HCT116 (cell line): Measurements from ENCODE around the gene AVP. TPM values are rescaled to one million over a fixed set of nuclear protein-coding genes. Genes with fewer than 3 reads are reported as not detected.

ENCODE experiments used
- ATAC-seq: fragments of 200-7000 bp; cut with Tn5 transposase; 2 replicates; pipeline ENCODE4 v1.9.1; 2020; ENCODE audit warnings: mild to moderate bottlenecking, moderate library complexity
- BruUV-seq: library from RNA; stranded (reverse); fragments of 400-500 nt; replicated peaks from 2 replicates; lab custom pipeline; 2021; lab: Mats Ljungman, UMichigan
- CTCF ChIA-PET: fragments of 300-600 bp; sonication (Branson Sonifier 250); formaldehyde crosslinking; loops from one replicate; lab custom pipeline; 2021; ENCODE audit warnings: antibody characterized with exemption; lab: Charles Lee
- POLR2A ChIA-PET: fragments of 300-600, 350-600 bp; sonication (Branson Sonifier 250); formaldehyde crosslinking; loops from one replicate; lab custom pipeline; 2021; ENCODE audit warnings: antibody characterized with exemption; lab: Charles Lee
- RAD21 ChIA-PET, 2 experiments: fragments of 300-600 bp; sonication (Branson Sonifier 250); formaldehyde crosslinking; loops; one replicate each; lab custom pipeline; 2023; ENCODE audit warnings: low total read pairs in 2 of 2; ENCODE audit not compliant: uncharacterized antibody in 2 of 2, unreplicated experiment in 2 of 2, low non-redundant PET in 1 of 2; lab: Charles Lee
- DNase-seq: peaks from one replicate; pipeline ENCODE4 v3.0.0-alpha.2; 2010; ENCODE audit warnings: low read depth, low spot score
- H2AFZ ChIP-seq: fragments of 200-600 bp; shearing (Covaris generic), sonication (generic); 2 replicates; pipeline ENCODE4 v1.6.1; 2017; ENCODE audit warnings: low read depth, mixed run types, mixed read lengths, antibody characterized with exemption, low read length; ENCODE audit not compliant: poor library complexity, severe bottlenecking
- H3K27ac ChIP-seq: 2 replicates; pipeline ENCODE4 v1.5.1; 2012; ENCODE audit warnings: low read depth, low read length
- H3K27me3 ChIP-seq: fragments of 200-600 bp; sonication (generic); 2 replicates; pipeline ENCODE4 v1.6.1; 2016; ENCODE audit warnings: mixed run types, low read length, mixed read lengths; ENCODE audit not compliant: insufficient read depth
- H3K36me3 ChIP-seq, 2 experiments: fragments of 200-500 bp in 1 of 2; fragments of 200-600 bp in 1 of 2; sonication (Bioruptor generic) in 1 of 2; sonication (generic) in 1 of 2; 2 replicates each; pipeline versions ENCODE4 v1.5.1 to v1.6.1; 2014 to 2016; ENCODE audit warnings: low read length in 2 of 2, inconsistent platforms in 1 of 2, mixed read lengths in 1 of 2, mixed run types in 1 of 2; ENCODE audit not compliant: insufficient read depth in 2 of 2, control insufficient read depth in 1 of 2
- H3K4me1 ChIP-seq, 2 experiments: fragments of 200-600 bp in 1 of 2; sonication (generic) in 1 of 2; 2 replicates each; pipeline versions ENCODE4 v1.5.1 to v1.6.1; 2012 to 2017; ENCODE audit warnings: low read length in 2 of 2, inconsistent platforms in 1 of 2, mild to moderate bottlenecking in 1 of 2, mixed read lengths in 1 of 2, mixed run types in 1 of 2, moderate library complexity in 1 of 2; ENCODE audit not compliant: insufficient read depth in 2 of 2, control insufficient read depth in 1 of 2
- H3K4me2 ChIP-seq: fragments of 200-600 bp; sonication (generic); 2 replicates; pipeline ENCODE4 v1.6.1; 2017; ENCODE audit warnings: mixed run types, low read length, mixed read lengths
- H3K4me3 ChIP-seq, 2 experiments: fragments of 200-600 bp in 1 of 2; sonication (generic) in 1 of 2; replicated peaks in 1 of 2; 2 replicates each; pipeline ENCODE4 v1.5.1; 2011 to 2016; ENCODE audit warnings: low read length in 2 of 2, control low read depth in 1 of 2, low read depth in 1 of 2, mild to moderate bottlenecking in 1 of 2, mixed read lengths in 1 of 2, mixed run types in 1 of 2
- H3K79me2 ChIP-seq: fragments of 200-600 bp; sonication (generic); 2 replicates; pipeline ENCODE4 v1.6.1; 2017; ENCODE audit warnings: mild to moderate bottlenecking, mixed run types, low read length, moderate library complexity, mixed read lengths; ENCODE audit not compliant: insufficient read depth
- H3K9ac ChIP-seq: fragments of 200-600 bp; sonication (generic); 2 replicates; pipeline ENCODE4 v1.6.1; 2016; ENCODE audit warnings: low read length, mixed read lengths
- H3K9me2 ChIP-seq: fragments of 200-600 bp; sonication (generic), shearing (Covaris generic); 2 replicates; pipeline ENCODE4 v1.6.1; 2017; ENCODE audit warnings: mixed run types, mild to moderate bottlenecking, moderate library complexity; ENCODE audit not compliant: insufficient read depth
- H3K9me3 ChIP-seq, 2 experiments: fragments of 200-500 bp in 1 of 2; fragments of 200-600 bp in 1 of 2; sonication (Bioruptor generic) in 1 of 2; sonication (generic) in 1 of 2; 2 replicates each; pipeline ENCODE4 v1.6.1; 2014 to 2017; ENCODE audit warnings: low read length in 2 of 2, mixed read lengths in 2 of 2, inconsistent platforms in 1 of 2, low read depth in 1 of 2, mild to moderate bottlenecking in 1 of 2, mixed run types in 1 of 2, moderate library complexity in 1 of 2; ENCODE audit not compliant: control insufficient read depth in 1 of 2, insufficient read depth in 1 of 2
- H4K20me1 ChIP-seq: fragments of 200-600 bp; sonication (generic), shearing (Covaris generic); 2 replicates; pipeline ENCODE4 v1.6.1; 2017; ENCODE audit warnings: mixed run types, mild to moderate bottlenecking, moderate library complexity; ENCODE audit not compliant: insufficient read depth
- CBX3 ChIP-seq: IDR thresholded peaks from 2 replicates; pipeline ENCODE4 v1.6.1; 2012; ENCODE audit warnings: low read depth
- EGR1 ChIP-seq: IDR thresholded peaks from 2 replicates; pipeline ENCODE4 v1.6.1; 2012; ENCODE audit warnings: low read depth
- EZH2 ChIP-seq: fragments of 200-600 bp; sonication (generic); IDR thresholded peaks from 2 replicates; pipeline ENCODE4 v1.6.1; 2017; ENCODE audit warnings: antibody characterized with exemption, mixed run types
- EZH2phosphoT487 ChIP-seq: fragments of 200-600 bp; IDR thresholded peaks from 2 replicates; pipeline ENCODE4 v1.6.1; 2018; ENCODE audit warnings: antibody characterized with exemption, borderline replicate concordance
- JUND ChIP-seq: IDR thresholded peaks from 2 replicates; pipeline ENCODE4 v1.6.1; 2012
- POLR2AphosphoS5 ChIP-seq: IDR thresholded peaks from 2 replicates; pipeline ENCODE4 v1.6.1; 2011; ENCODE audit warnings: mild to moderate bottlenecking, low read depth, low read length, moderate library complexity
- RAD21 ChIP-seq: IDR thresholded peaks from 2 replicates; pipeline ENCODE4 v1.6.1; 2012; ENCODE audit warnings: low read depth, mild to moderate bottlenecking
- SIN3A ChIP-seq: IDR thresholded peaks from 2 replicates; pipeline ENCODE4 v1.6.1; 2012; ENCODE audit warnings: low read depth
- SRF ChIP-seq: IDR thresholded peaks from 2 replicates; pipeline ENCODE4 v1.6.1; 2012; ENCODE audit warnings: low read depth
- TCF7L2 ChIP-seq: IDR thresholded peaks from 2 replicates; pipeline ENCODE4 v1.7.0; 2011; ENCODE audit warnings: borderline replicate concordance, inconsistent platforms; ENCODE audit not compliant: insufficient read depth, insufficient read length; ENCODE audit errors: extremely low read depth
- YY1 ChIP-seq: IDR thresholded peaks from 2 replicates; pipeline ENCODE4 v1.6.1; 2011; ENCODE audit warnings: low read length, low read depth, moderate library complexity, mild to moderate bottlenecking; ENCODE audit not compliant: insufficient replicate concordance; ENCODE audit errors: extremely low read depth
- ZFX ChIP-seq: fragments of 450-650 bp; IDR thresholded peaks from 2 replicates; pipeline ENCODE4 v1.6.1; 2017
- ZNF274 ChIP-seq: fragments of 200-500 bp; sonication (Bioruptor generic); IDR thresholded peaks from 2 replicates; pipeline ENCODE4 v1.6.1; 2014; ENCODE audit warnings: mild to moderate bottlenecking, low read depth, low read length, inconsistent platforms
- intact Hi-C: fragments of 100-400 bp; cut with micrococcal nuclease; formaldehyde crosslinking; loops from 2 replicates; pipeline ENCODE4 v1.10.0; 2022
- total RNA-seq: library from RNA; stranded (reverse); gene quantifications from one replicate; pipeline ENCODE4 v1.2.1, GENCODE V29; 2021; ENCODE audit not compliant: unreplicated experiment
- TF ChIP-seq, protein P1 (sequence below), 3 experiments: fragments of 200-600 bp in 1 of 3; sonication (generic) in 1 of 3; IDR thresholded peaks in 2 of 3; conservative IDR thresholded peaks in 1 of 3; 2 replicates each; pipeline ENCODE4 v1.5.1; 2012 to 2017; ENCODE audit warnings: low read depth in 2 of 3, low read length in 2 of 3, antibody characterized with exemption in 1 of 3, borderline replicate concordance in 1 of 3, control low read depth in 1 of 3, mild to moderate bottlenecking in 1 of 3, mixed read lengths in 1 of 3, mixed run types in 1 of 3, moderate library complexity in 1 of 3; ENCODE audit not compliant: insufficient read depth in 1 of 3
- TF ChIP-seq, protein P2 (sequence below): IDR thresholded peaks from 2 replicates; pipeline ENCODE4 v1.6.1; 2012; ENCODE audit warnings: low read depth

The AVP gene
- total RNA-seq, 1 experiment from 2014 or later, result not detected

DNA sequence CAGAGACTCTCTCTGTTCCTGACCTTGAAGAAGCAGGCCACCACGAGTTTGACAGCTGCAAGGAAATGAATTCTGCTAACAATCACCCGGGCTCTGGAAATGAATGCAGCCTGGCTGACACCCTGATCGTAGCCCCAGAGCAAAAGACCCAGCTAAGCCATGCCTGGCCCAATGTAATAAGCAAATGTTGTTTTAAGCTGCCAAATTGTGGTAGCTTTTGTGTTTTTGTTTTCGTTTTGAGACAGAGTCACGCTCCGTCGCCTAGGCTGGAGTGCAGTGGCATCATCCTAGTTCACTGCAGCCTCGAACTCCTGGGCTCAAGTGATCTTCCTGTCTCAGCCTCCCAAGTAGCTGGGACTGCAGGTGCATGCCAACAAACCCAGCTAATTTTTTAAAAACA is 16.4 kb downstream of the AVP start:
- ChIA-PET CTCF (no interaction called here), POLR2A (no interaction called here)
- ATAC-seq (no peak), DNase-seq (no peak)
- Histone ChIP-seq H4K20me1 (no peaks in the 10 kb centered on the region), H3K9me3 (no peaks in the 10 kb centered on the region), H3K79me2 (no peaks in the 10 kb centered on the region), H3K4me1 (peaks cover 7 to 15% of the 10 kb centered on the region in 2 experiments; a peak in 2 of 4 replicates), H3K4me2 (no peak overlapping the region), H2AFZ (no peak overlapping the region), H3K27me3 (no peaks in the 10 kb centered on the region), H3K9ac (no peak overlapping the region), H3K9me2 (no peaks in the 10 kb centered on the region), H3K4me3 (no peak overlapping the region)
- no TSS peak for BruUV-seq
- no peak for TF ChIP-seq JUND
- no peak for TF ChIP-seq SIN3A
- TF ChIP-seq CBX3, result no peak
- TF ChIP-seq ZNF274, result no peak
- TF ChIP-seq, all 23 proteins: peak for 0
- RAD21 ChIA-PET, result no interaction called here
- intact Hi-C loops, result no loop called here
- H3K27ac ChIP-seq, result no peak overlapping the region
- H3K36me3 ChIP-seq, result no peaks in the 10 kb centered on the region

DNA sequence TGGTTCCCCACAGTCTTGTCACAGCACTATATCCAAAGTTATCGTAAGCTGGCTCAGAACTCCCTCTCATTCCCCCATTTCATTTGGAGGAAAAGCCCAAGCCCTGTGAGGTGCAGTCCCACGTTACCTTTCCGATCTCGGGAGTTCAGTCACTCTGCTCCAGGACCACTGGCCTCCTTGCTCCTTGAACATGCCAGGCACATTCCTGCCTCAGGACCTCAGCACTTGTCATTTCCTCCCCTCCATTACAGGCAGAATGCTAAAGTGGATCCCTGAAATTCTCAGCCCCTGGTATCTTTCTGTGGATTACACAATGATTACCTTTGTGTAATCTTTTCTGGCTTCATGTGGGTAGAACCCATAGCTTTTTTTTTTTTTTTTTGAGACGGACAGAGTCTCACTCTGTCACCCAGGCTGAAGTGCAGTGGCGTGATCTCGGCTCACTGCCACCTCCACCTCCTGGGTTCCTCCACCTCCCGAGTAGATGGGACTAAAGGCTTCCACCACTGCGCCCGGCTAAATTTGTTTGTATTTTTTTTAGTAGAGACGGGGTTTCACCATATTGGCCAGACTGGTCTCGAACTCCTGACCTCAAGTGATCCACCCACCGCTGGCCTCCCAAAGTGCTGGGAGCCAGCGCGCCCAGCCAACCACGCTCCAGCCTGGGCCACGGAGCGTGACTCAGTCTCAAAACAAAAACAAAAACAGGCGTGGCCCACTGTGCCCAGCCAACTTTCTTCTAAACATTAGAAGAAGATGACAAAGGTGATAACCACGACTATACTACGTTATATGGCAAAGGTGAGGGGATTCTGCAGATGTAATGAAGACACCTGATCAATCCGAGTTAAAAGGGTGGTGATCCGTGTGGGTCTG is 17.1 kb downstream of the AVP start:
- Histone ChIP-seq H3K4me1 (peaks cover 7 to 15% of the 10 kb centered on the region in 2 experiments; a peak in 2 of 4 replicates), H3K79me2 (no peaks in the 10 kb centered on the region), H3K36me3 (no peaks in the 10 kb centered on the region), H4K20me1 (no peaks in the 10 kb centered on the region), H3K27ac (no peak overlapping the region), H3K9ac (no peak overlapping the region), H3K9me3 (no peaks in the 10 kb centered on the region), H3K9me2 (no peaks in the 10 kb centered on the region), H2AFZ (no peak overlapping the region), H3K4me2 (no peak overlapping the region), H3K4me3 (no peak overlapping the region), H3K27me3 (no peaks in the 10 kb centered on the region)
- no TSS peak for BruUV-seq
- ChIA-PET CTCF (interaction anchor here (1.1 kb wide), 1 partner anchor 14 kb away, joined by 5 read pairs; no protein-coding TSS in a partner anchor), POLR2A (no interaction called here), RAD21 (no interaction called here)
- DNase-seq, result no peak
- intact Hi-C loops, result no loop called here
- ATAC-seq, result no peak; the same call in 1 of the 2 replicates
- TF ChIP-seq, protein P1, sequence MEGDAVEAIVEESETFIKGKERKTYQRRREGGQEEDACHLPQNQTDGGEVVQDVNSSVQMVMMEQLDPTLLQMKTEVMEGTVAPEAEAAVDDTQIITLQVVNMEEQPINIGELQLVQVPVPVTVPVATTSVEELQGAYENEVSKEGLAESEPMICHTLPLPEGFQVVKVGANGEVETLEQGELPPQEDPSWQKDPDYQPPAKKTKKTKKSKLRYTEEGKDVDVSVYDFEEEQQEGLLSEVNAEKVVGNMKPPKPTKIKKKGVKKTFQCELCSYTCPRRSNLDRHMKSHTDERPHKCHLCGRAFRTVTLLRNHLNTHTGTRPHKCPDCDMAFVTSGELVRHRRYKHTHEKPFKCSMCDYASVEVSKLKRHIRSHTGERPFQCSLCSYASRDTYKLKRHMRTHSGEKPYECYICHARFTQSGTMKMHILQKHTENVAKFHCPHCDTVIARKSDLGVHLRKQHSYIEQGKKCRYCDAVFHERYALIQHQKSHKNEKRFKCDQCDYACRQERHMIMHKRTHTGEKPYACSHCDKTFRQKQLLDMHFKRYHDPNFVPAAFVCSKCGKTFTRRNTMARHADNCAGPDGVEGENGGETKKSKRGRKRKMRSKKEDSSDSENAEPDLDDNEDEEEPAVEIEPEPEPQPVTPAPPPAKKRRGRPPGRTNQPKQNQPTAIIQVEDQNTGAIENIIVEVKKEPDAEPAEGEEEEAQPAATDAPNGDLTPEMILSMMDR (IDR thresholded peaks at IDR 0.05 in 2 of 3, conservative IDR thresholded peaks at IDR 0.05 in 1 of 3; ENCODE audit: borderline replicate concordance in 1 of 3, insufficient read depth in 1 of 3, low read depth in 2 of 3, low read length in 2 of 3), result no peak
- TF ChIP-seq SRF, result no peak
- TF ChIP-seq YY1, result no peak
- TF ChIP-seq EZH2, result no peak
- TF ChIP-seq POLR2AphosphoS5, result no peak
- no peak for TF ChIP-seq TCF7L2
- TF ChIP-seq RAD21, result no peak
- no peak for TF ChIP-seq EGR1
- TF ChIP-seq ZFX, result no peak
- no peak for TF ChIP-seq EZH2phosphoT487
- TF ChIP-seq, protein P2, sequence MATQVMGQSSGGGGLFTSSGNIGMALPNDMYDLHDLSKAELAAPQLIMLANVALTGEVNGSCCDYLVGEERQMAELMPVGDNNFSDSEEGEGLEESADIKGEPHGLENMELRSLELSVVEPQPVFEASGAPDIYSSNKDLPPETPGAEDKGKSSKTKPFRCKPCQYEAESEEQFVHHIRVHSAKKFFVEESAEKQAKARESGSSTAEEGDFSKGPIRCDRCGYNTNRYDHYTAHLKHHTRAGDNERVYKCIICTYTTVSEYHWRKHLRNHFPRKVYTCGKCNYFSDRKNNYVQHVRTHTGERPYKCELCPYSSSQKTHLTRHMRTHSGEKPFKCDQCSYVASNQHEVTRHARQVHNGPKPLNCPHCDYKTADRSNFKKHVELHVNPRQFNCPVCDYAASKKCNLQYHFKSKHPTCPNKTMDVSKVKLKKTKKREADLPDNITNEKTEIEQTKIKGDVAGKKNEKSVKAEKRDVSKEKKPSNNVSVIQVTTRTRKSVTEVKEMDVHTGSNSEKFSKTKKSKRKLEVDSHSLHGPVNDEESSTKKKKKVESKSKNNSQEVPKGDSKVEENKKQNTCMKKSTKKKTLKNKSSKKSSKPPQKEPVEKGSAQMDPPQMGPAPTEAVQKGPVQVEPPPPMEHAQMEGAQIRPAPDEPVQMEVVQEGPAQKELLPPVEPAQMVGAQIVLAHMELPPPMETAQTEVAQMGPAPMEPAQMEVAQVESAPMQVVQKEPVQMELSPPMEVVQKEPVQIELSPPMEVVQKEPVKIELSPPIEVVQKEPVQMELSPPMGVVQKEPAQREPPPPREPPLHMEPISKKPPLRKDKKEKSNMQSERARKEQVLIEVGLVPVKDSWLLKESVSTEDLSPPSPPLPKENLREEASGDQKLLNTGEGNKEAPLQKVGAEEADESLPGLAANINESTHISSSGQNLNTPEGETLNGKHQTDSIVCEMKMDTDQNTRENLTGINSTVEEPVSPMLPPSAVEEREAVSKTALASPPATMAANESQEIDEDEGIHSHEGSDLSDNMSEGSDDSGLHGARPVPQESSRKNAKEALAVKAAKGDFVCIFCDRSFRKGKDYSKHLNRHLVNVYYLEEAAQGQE, result no peak
